ELF-1 (cell line): Measurements from ENCODE around the gene ECE2.

Experiments
- DNase-seq: peaks from one replicate; pipeline ENCODE4 v3.0.0-alpha.2; 2016; ENCODE audit warnings: low read depth, low spot score

ECE2 gene

DNA sequence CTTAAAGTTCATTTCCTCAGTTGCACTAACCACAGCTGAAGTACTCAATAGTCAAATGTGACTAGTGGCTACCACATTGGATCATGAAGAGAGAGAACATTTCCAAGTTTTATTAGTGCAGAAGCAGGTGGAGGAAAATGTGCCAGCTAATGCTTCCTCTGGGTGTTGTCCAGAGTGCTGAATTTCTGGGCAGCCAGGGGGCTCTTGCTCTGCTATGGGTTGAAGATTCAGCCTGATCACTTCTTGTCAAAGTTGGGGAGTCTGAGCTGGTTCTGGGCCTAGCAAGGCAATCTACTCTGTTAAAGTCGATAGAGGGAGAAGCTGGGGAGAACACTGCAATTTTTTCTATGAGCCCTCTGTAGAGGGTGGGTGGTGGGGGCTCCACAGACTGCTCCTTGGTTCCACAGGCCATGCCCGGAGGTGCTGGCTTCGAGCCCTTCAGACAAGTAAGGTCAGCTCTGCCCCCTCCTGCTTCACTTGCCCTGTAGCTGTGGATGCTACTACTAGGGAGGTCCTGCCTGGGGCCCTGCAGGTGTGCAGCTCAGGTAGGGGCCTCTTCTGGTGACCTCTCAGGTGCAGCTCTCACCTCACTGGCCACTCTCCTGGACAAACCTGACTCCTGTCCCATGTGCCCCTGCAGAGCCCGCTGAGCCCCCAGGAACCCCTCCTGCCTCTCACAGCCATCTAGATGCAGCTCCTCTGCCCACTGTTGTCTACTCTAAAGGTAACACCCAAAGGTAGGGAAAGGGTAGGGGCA is 35.3 kb upstream of the ECE2 start:
- no peak for DNase-seq

DNA sequence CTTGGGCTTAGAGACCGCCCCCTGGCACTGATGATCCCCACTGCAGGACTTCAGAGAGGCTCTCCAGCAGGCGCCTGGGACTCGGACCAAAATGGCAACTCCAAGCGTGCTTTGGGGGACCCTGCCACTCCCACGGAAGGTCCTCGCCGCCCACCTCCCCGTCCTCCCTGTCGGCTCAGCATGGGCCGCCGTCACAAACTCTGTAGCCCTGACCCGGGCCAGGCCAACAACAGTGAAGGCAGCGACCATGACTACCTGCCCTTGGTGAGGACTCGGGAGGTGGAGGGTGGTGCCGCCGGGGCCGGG is 34.7 kb upstream of the ECE2 start:
- DNase-seq: no peak

DNA sequence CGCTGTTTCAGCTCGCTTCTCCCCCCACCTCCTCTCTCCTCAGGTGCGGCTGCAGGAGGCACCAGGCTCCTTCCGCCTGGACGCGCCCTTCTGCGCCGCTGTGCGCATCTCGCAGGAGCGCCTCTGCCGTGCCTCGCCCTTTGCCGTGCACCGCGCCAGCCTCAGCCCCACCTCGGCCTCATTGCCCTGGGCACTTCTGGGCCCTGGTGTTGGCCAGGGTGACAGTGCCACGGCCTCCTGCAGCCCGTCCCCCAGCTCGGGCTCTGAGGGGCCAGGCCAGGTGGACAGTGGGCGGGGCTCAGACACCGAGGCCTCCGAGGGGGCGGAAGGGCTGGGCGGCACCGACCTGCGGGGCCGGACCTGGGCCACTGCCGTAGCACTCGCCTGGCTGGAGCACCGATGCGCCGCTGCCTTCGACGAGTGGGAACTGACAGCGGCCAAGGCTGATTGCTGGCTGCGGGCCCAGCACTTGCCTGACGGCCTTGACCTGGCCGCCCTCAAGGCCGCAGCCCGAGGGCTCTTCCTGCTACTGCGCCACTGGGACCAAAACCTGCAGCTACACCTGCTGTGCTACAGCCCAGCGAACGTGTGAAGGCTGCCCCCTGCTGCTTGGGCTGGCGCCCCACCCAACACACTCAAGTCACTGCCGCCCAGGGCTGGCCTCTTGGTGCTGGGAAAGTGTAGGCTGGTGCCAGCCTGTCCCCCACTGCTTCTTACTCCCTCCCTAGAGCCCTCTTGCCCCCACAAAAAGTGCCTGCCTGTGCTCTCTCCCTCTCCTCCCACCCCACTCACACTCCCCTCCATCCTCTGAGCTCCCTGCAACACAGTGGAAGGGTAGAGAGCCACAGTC is 34.1 kb upstream of the ECE2 start:
- DNase-seq: peak; percentile 65

DNA sequence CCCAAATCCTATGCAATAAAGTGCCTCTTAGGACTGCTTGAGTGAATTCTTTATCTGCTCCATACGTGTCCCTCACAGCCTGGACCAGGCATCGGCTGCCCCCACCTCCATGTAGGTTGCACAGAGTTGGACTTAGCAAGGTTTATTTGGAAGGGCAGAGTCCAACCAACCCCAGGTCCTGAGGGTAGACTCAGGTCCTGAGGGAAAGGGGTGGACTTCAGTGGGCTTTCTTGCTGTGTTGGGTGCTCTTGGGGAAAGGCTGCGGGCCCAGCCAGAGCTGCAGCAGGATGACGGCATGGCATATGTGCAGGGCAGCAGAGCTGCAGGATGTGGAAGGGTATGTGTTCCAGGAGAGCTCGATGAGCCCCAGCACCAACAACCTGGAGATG is 33.5 kb upstream of the ECE2 start:
- no peak for DNase-seq

DNA sequence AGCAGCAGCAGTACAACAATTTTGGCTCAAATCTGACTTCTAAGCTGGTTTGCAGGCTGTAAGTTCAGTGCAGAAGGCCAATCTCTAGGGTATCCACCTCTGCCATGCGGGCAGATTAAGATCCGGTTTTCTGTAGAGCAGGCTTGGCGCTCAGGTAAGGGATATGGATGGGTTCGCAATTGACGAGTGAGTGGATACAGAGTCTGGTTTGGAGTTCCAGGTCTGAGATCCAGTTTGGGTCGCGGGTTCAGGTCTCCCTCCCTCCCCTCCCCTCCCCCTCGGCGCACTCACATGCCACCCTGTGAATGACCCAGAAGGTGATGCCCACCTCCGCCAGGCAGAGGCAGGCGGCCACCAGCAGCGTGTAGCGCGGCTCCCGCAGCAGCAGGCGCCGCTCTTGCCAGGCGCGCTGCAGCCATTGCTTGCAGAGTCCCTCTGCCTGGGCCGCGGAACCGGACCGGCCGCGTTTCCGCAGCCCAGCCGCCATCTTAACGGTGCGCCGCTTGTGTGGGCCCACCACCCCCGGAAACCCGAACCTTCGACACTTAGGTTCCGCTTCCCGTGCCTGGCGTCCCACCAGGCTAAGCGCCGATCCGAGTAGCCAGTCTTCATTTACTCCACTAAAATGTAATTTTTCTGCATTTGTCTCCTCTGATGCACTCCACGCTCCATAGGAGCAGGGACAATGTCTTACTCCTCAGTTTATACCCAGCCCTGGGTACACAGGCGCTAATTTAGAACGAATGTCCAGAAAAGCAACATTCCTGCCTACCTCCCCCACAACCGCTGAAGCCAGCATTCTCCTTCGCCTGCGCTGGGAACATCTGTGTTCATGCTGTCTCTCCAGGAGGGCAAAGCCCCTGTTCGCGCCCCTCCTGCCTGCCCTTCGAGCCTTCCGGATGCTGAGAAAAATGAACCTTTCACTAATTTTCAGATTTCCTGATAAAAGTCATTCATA is 27.1 kb upstream of the ECE2 start, which contains the start of gene ALG3:
ALG3 (minus strand) TSS at position 509 of the 958 bp plus-strand sequence; CDS start at position 487, 22 bp downstream.
- peak; percentile 91 for DNase-seq

DNA sequence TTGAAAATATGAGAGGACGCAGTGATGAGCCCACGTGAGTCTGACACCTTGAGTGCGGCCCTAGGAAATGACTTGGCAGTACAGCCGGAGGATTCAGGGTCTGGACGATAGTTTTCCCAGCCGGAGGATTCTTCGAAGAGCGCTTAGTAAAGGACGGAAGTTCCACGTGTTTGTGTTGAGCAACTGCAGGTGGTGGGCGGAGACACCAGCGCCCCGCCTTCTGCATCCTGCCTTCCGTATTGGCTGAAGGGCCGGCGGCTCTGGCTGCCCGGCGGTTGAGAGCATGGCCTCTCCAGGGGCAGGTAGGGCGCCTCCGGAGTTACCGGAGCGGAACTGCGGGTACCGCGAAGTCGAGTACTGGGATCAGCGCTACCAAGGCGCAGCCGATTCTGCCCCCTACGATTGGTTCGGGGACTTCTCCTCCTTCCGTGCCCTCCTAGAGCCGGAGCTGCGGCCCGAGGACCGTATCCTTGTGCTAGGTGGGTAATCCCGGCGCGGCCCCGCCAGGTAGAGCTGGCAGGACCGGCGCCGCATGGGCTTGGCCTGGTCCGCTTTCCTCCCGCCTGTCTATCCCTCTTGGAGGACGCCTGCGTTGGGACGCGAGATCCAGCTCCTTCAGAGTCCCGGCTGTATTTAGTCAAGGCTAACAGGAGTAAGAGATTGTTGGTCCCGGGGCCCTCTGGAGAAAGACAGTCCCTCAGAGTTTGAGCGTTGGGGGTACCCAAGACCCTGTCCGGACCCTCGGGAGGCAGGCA is 26.2 kb upstream of the ECE2 start, which contains the start of gene EEF1AKMT4:
EEF1AKMT4 (plus strand) TSS at position 261 of the 755 bp plus-strand sequence; CDS start at position 284, 23 bp downstream.
- peak; percentile 99 for DNase-seq

DNA sequence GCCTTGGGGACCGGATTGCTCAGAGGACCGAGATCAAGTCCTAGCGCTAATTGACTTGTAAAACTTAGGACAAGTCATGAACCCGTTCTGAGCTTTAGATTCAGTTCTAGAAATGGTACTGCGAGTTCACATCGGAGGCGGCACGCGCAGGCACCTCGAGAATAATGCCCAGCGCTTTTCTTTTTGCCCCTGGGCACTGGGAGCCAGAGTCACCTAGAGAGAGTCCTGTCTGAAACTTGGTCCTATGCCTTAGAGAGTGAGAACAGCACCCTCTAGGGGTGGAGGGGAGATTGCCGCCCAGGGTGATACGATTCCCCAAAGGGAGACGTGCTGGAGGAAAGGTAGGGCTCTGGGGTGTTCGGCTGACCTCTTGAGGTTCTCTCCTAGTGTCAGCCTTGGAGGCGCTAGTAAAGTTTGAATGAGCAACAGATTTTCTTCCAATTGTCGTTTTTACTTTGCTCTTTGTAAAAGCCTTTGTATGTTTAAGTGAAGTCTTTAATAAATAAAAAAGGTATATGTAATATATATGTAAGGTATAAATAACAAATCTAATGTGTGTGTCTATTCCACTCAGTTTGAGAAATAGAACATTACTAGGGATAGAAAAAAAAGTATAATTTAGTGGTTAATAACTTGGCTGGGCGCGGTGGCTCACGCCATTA is 25.5 kb upstream of the ECE2 start:
- peak; percentile 96 for DNase-seq

DNA sequence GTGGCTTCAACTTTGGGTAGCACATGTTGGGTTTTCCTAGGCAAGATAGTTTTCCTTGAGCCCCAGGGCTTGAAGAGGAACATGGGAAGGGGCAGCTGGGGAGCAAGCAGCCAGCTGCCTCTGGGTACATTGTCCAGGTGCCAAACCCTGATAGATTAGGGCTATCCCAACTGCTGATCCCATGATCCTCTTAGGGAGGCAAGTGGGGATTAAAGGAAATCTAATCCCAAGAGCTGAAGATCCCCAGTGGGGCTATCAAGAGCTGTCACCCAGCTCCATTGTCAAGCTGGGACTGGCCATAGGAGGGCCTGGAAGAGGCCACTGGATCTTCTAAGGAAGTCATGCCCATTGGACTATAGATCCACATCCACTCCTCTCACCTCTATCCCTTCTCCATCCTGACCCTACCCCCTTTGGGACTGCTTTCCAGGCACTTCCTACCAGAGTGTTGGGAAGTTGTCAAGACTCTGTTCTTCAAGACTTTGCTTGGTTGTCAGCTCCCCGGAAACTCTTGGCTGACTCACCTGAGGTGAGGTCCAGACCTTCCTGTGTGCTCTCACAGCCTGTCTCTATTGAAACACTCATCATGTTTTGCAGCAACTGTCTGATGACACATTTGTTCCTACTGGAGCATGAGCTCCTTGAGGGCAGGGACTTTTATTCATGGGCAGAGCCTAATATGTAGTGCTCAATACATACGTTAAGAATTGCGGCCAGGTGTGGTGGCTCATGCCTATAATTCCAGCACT is 20.4 kb upstream of the ECE2 start:
- DNase-seq: no peak

DNA sequence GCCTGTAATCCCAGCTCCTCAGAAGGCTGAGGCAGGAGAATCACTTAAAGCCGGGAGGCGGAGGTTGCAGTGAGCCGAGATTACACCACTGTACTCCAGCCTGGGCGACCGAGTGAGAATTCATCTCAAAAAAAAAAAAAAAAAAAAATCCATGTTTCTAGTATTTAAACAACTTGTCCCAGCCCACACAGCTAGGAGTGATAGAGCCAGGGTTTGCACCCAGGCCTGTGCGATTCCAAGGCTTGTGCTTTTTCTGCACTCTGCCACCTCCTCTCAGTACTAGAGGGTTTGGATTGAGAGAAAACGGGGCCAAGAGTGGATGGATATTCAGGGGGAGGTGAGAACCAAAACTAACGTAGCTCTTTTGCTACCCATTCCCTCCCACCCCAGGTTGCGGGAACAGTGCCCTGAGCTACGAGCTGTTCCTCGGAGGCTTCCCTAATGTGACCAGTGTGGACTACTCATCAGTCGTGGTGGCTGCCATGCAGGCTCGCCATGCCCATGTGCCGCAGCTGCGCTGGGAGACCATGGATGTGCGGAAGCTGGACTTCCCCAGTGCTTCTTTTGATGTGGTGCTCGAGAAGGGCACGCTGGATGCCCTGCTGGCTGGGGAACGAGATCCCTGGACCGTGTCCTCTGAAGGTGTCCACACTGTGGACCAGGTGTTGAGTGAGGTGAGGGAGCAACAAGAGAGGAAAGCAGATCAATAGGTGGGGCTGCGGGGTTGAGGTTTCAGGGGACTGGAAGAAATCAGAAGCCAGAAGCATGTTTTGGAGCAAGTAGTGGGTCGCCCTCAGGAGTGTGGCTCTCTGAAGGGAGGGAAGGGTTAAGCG is 18.5 kb upstream of the ECE2 start:
- DNase-seq: no peak

DNA sequence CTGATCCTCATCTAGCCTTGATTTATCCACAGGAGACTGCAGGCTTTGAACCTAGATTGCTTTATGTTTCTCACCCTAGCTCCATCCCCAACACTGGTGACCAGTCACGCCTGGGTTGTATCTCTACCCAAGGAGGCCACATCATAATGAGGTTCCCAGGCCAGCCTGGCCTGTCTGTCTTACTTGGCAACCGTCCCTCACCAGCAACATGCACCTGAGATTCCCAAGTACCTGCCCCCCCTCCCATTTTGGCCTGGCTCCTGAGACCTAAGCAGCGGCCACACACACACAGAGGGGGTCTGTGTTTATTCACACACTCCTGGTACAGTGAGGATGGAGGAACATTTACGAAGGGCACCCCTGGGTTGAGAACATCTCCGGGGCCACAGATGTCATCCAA is 16.9 kb upstream of the ECE2 start:
- no peak for DNase-seq

DNA sequence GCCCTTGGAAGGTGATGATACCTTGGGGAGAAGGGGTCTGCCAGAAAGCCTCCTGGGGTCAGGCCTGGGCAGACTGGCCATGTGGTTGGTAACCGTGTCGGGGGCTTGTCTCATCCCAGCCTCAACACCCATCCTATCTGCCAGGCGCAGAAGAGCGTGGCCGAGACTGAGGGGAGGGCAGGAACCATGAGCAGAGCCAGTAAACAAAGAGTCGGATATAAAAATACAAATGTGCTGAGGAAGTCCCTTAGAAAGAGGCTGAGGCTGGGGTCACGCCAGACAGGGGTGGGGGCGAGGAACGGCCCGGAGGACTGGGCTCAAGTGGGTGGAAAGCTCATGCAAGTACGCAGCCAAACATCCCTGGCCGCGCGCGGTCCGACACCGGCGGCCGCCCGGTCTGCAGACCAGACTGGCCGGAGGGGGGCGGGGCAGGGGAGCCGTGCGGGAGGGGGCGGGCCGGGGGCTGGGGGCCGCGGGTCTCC is 16.4 kb upstream of the ECE2 start:
- DNase-seq: no peak

DNA sequence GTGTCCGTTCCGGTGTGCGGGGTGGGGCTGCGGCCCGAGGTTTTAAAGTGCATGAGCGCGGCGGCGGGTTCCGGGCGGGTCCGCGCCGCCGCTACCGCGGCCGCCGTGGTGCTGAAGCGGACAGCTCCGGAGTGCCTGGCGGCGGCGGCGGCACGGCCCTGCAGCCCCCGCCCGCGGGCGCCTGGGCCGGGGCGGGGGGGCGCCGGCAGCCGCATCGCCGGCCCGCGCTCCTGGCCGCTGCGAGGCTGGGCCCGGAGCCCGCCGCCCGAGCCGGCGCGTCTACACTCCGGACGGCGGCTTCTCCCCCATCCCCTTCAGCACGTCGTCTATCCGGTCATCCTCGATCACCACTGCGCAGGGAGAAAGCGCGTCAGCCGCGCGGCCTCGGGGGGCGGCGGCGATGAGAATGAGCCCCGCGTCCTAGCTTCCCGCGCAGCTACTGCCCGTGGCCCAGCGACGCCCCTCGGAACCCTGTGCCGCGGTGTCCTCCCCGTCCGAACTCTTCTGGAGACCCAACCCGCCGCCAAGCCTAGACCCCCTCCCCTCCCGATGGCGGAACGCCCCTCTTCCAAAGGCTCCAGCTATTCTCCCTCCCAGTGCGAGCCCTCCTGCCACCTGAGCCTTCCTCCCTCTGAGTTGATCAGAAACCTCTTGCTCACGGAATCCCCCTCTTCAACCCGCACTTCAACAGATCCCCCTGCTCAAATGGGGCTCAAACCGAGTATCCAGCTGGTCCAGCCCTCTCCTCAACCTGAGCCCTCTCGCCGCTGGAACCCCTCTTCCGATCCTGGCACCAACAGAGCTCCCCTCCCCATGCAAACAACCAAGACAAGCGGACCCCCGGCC is 15.7 kb upstream of the ECE2 start:
- DNase-seq: peak; percentile 24

DNA sequence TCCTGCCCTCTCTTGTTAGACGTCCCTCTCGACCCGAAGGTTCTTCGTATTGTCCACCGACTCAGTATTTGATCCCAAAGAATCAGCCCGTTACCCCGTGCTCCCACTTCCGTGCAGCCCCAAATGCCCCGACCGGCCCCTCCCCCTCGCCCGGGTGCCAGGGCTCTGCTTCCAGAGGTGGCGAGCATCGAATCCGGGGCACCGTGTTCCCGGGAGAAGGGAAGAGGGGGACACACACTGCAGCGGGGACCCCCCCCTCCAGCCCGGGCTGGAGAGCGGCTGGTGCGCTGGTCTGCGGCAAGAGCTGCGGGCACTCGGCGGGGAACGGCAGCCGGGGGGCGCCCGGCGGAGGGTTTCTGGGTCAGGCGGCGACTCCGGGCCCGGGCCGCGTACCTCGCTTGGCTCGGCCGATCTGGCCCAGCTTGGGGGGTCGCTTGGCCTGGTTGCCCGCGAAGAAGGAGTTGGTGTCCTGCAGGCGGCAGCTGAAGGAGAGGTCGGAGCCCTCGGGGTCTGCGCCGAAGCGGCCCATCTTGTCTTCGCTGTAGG is 15.0 kb upstream of the ECE2 start:
- DNase-seq: peak; percentile 14

DNA sequence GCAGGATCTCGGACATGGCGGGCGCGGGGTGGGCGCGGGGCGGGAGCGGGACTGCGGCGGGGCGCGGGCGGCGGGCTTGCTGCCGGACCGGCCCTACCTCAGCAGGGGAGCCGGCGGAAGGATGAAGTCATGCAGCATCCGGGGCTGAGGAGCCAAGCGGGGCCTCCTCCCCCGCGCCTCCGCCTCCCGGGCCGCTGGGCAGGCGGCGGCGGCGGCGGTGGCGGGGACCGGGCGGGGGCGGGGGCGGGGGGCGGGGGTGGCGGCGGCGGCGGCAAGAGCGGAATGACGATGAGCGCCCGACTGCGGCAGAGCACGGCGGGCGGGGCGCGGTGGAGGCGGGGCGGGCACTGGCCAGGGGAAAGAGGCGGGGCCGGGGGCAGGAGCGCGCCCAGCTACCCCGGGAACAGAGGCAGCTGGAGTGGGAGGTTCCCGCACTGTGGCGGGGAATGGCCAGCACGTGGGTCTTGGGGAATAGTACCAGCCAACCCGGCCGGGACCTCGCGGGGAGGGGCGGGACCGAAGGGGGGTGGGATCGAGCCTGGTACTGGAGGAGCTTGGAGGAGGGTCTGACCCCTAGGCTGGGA is 14.5 kb upstream of the ECE2 start, which contains the start of gene CAMK2N2:
CAMK2N2 (minus strand) TSS at position 284 of the 584 bp plus-strand sequence; CDS start at position 16, 268 bp downstream.
- DNase-seq: peak; percentile 77

DNA sequence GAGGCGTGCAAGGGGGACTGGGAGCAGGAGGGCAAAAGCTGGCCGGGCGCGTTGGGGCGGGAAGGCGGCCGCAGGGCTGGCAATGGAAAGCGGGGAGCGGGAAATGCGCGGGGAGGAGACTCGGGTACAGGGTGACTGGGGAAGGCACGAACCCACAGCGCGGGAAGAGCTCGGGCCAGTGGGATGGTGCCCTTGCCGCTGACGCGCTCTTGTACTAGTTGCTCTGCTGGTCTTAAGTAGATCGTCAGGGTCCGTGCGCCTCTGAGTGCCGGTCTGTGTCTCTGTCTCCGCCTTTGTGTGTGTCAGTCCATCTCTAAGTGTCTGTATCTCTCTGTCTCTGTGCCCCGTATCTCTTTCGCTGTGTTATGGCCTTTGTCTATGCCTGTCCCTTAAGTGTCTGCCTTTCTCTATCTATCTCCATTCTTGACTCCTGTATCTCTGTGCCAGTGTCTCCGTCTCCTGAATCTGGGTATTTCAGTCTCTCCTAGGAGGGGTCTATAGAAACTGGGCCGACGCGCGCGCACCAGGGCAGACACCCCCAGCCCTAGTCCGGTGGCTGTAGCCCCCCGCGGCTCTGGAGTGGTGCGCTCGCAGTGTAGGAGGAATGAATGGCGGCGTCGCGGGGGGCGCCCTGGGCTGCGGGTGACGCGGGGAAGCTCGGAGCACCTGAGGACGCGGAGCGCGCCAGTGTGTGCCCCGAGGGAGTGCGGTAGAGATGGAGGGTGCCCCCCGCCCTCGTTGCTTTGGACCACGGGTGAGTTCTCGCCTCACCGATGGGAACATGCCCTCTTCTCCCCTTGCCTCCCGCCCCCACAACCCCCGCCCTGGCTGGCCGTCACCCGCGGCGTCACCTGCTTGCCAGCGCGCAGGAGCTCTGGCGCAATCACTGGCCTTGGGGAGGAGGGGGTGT is 13.7 kb upstream of the ECE2 start:
- peak; percentile 74 for DNase-seq

DNA sequence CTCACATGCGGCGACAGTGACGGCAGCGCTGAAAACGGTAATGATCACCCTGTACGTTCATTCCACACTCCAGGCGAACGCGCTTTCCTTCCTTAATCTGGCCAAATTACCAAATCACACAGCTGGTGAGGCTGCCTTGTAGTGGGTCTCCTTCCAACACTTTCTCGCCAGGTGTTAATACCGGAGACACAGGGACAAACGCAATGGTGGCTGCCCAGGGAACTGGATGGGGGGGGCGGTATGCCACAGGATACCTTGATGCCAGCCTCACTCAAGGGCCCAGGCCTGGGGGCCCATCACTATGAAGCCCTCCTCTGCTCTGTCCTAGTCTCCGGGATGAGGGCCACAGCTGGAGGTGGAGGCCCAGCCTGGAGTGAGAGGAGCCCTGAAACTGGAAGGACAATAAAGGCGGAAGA is 13.1 kb upstream of the ECE2 start:
- no peak for DNase-seq
